MCF 10A (cell line): ENCODE data around the gene PACSIN1. TPM values are rescaled to one million over a fixed set of nuclear protein-coding genes. Genes with fewer than 3 reads are reported as not detected.

Experiments used
- BruUV-seq: library from RNA; stranded (reverse); fragments of 400-500 nt; replicated peaks from 2 replicates; lab custom pipeline; 2021; lab: Mats Ljungman, UMichigan
- CTCF ChIA-PET: fragments of 300-600 bp; sonication (Branson Sonifier 250); formaldehyde crosslinking; extraction: SDS; loops from one replicate; lab custom pipeline; 2021; ENCODE audit warnings: antibody characterized with exemption, inconsistent platforms; lab: Yijun Ruan, JAX
- POLR2A ChIA-PET: fragments of 300-600, 350-650 bp; sonication (Branson Sonifier 250); formaldehyde crosslinking; extraction: SDS; loops from one replicate; lab custom pipeline; 2020; ENCODE audit warnings: antibody characterized with exemption, inconsistent platforms; lab: Yijun Ruan, JAX
- DNase-seq: peaks from one replicate; pipeline ENCODE4 v3.0.0-alpha.2; 2018; ENCODE audit not compliant: unreplicated experiment
- H3K27ac Mint-ChIP-seq: one replicate; pipeline ENCODE4 v1.8.0; 2022; ENCODE audit warnings: mild to moderate bottlenecking, low read depth, mixed read lengths; ENCODE audit not compliant: unreplicated experiment
- H3K27me3 Mint-ChIP-seq: one replicate; pipeline ENCODE4 v1.8.0; 2022; ENCODE audit warnings: mixed read lengths; ENCODE audit not compliant: insufficient read depth, unreplicated experiment
- H3K36me3 Mint-ChIP-seq: one replicate; pipeline ENCODE4 v1.8.0; 2022; ENCODE audit warnings: mild to moderate bottlenecking, moderate library complexity, mixed read lengths; ENCODE audit not compliant: insufficient read depth, unreplicated experiment
- H3K4me1 Mint-ChIP-seq: one replicate; pipeline ENCODE4 v1.8.0; 2022; ENCODE audit warnings: mixed read lengths; ENCODE audit not compliant: insufficient read depth, unreplicated experiment
- H3K4me3 Mint-ChIP-seq: one replicate; pipeline ENCODE4 v1.8.0; 2022; ENCODE audit warnings: mild to moderate bottlenecking, moderate library complexity, mixed read lengths; ENCODE audit not compliant: unreplicated experiment
- H3K9me3 Mint-ChIP-seq: one replicate; pipeline ENCODE4 v1.8.0; 2022; ENCODE audit warnings: mixed read lengths; ENCODE audit not compliant: unreplicated experiment
- CTCF ChIP-seq: fragments of 200-600 bp; IDR thresholded peaks from one replicate; pipeline ENCODE4 v1.8.0; 2022; ENCODE audit warnings: antibody characterized with exemption, mild to moderate bottlenecking; ENCODE audit not compliant: unreplicated experiment
- intact Hi-C: fragments of 100-400 bp; cut with micrococcal nuclease; formaldehyde crosslinking; loops from 2 replicates; pipeline ENCODE4 v1.14.1; 2022
- total RNA-seq: library from RNA; stranded (reverse); gene quantifications from 2 replicates; pipeline ENCODE4 v1.2.3, GENCODE V29; 2022

Gene PACSIN1
- total RNA-seq, 1 experiment from 2014 or later, result not detected

GRCh38 chr6:34557228-34557627, 91.4 kb downstream of the PACSIN1 start:
- no peak overlapping the region for H3K27ac Mint-ChIP-seq
- no peak overlapping the region for H3K4me3 Mint-ChIP-seq
- H3K36me3 Mint-ChIP-seq, result no peaks in the 10 kb centered on the region
- H3K27me3 Mint-ChIP-seq, result no peaks in the 10 kb centered on the region
- ChIA-PET CTCF (no interaction called here), POLR2A (no interaction called here)
- DNase-seq, result no peak
- H3K4me1 Mint-ChIP-seq, result peaks cover 6% of the 10 kb centered on the region
- no TSS peak for BruUV-seq
- intact Hi-C loops, result no loop called here
- no peak for TF ChIP-seq CTCF
- no peaks in the 10 kb centered on the region for H3K9me3 Mint-ChIP-seq

DNA sequence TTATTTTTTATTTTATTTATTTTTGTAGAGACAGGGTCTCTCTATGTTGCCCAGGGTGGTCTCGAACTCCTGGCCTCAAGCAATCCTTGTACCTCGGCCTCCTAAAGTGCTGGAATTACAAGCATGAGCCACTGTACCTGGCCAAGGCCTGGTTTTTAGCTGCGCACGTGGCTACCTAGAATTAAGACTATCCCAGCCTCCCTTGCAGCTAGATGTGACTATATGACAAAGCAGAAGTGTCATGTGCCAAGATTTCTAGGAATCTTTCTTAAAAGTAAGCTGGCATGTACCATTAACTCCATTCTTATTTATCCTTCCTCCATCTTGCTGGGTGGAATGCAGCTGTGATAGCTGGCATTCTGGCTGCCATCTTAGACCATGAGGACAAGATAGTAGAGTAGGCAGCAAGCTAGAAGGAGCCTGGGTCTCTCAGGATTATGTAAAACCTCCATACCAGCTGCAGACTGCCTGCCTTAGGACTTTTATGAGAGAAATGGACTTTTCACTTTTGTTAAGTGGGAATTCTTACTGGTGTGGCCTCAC, 92.4 kb downstream of the PACSIN1 start:
- TF ChIP-seq CTCF, result no peak
- Mint-ChIP-seq H3K4me1 (peaks cover 6% of the 10 kb centered on the region), H3K27ac (no peak overlapping the region), H3K36me3 (no peaks in the 10 kb centered on the region), H3K9me3 (no peaks in the 10 kb centered on the region), H3K27me3 (no peaks in the 10 kb centered on the region), H3K4me3 (no peak overlapping the region)
- no TSS peak for BruUV-seq
- no peak for DNase-seq
- CTCF ChIA-PET, result interaction anchor here (0.5 to 1.6 kb wide), 2 partner anchors 32 to 38 kb away, joined by 3 to 6 read pairs; no protein-coding TSS in a partner anchor
- POLR2A ChIA-PET, result interaction anchor here (0.6 to 1.5 kb wide), 2 partner anchors 9 to 165 kb away, joined by 4 read pairs; no protein-coding TSS in a partner anchor
- intact Hi-C loops, result no loop called here

DNA sequence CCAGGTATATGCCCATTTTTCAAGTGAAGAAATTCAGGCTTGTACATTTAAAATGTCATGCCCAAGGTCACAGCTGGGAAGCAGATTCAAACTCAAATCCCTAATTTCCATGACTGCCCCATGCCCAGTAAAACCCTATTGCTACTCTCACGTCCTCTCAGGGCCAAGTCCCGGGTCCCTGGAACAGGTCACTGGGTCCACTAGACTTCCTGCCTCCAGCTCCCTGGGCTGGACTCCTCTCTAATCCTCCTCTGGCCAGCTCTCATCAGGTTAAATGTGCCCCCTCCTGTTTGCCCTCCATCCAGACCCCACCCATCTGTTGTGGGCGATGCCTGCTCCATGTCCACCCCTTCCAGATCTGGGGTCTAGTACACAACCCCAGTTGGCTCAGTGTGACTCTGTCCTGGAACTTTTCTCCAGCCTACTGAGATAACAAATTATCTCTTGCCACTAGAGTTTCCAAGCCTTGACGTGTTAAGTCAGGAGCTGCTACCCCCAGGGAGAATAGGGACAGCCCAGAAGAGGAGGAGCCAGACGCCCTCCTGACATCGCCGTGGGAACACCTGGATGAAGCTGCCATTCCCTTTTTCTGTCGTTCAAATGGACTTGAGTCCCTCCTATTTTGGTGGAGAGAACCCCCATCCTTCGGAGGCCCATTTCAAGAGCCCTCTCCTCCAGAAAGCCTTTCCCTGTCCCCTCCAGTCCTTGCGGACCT, 93.9 kb downstream of the PACSIN1 start:
- no peak for DNase-seq
- ChIA-PET CTCF (interaction anchor here (0.6 to 1.6 kb wide), 3 partner anchors 25 to 681 kb away, joined by 3 to 6 read pairs (median 3); no protein-coding TSS in a partner anchor), POLR2A (interaction anchor here (0.6 kb wide), 1 partner anchor 48 kb away, joined by 3 read pairs; no protein-coding TSS in a partner anchor)
- Mint-ChIP-seq H3K9me3 (no peaks in the 10 kb centered on the region), H3K36me3 (no peaks in the 10 kb centered on the region), H3K27ac (no peak overlapping the region), H3K27me3 (no peaks in the 10 kb centered on the region), H3K4me1 (no peaks in the 10 kb centered on the region), H3K4me3 (no peak overlapping the region)
- BruUV-seq, result no TSS peak
- TF ChIP-seq CTCF, result no peak
- intact Hi-C loops, result no loop called here

- Mint-ChIP-seq H3K4me1 (no peaks in the 10 kb centered on the region), H3K27me3 (no peaks in the 10 kb centered on the region), H3K4me3 (no peak overlapping the region), H3K36me3 (no peaks in the 10 kb centered on the region), H3K9me3 (no peaks in the 10 kb centered on the region), H3K27ac (no peak overlapping the region)
- no peak for TF ChIP-seq CTCF
- ChIA-PET POLR2A (interaction anchor here (0.6 kb wide), 1 partner anchor 49 kb away, joined by 3 read pairs; no protein-coding TSS in a partner anchor), CTCF (no interaction called here)
- DNase-seq, result no peak
- intact Hi-C loops, result no loop called here
- no TSS peak for BruUV-seq
Observed at GRCh38 chr6:34560366-34561226, 94.7 kb downstream of the PACSIN1 start.
